Psoas muscle (tissue), 8 donors: Measurements from ENCODE around the gene PDCD5. TPM values are rescaled to one million over a fixed set of nuclear protein-coding genes. Genes with fewer than 3 reads are reported as not detected.

Experiments
- ATAC-seq, 4 donors: fragments of 200-7000 bp; cut with Tn5 transposase; one replicate each; pipeline ENCODE4 v1.9.1; 2020; ENCODE audit warnings: moderate library complexity in 3 of 4, mild to moderate bottlenecking in 2 of 4
- DNase-seq, 2 donors: peaks; one replicate each; pipeline ENCODE4 v3.0.0-alpha.2; 2020
- H3K27ac ChIP-seq: fragments of 200-600 bp; one replicate; pipeline ENCODE4 v1.8.0; 2022
- H3K27me3 ChIP-seq, 3 donors: fragments of 200-600 bp in 1 of 3; one replicate each; pipeline versions ENCODE4 v1.6.1 to v1.8.0; 2013 to 2022; ENCODE audit warnings: low read length in 2 of 3, mild to moderate bottlenecking in 2 of 3, moderate library complexity in 1 of 3; ENCODE audit not compliant: insufficient read depth in 3 of 3
- H3K36me3 ChIP-seq, 2 donors: fragments of 200-600 bp in 1 of 2; one replicate each; pipeline versions ENCODE4 v1.6.1 to v1.8.0; 2013 to 2022; ENCODE audit warnings: low read depth in 1 of 2, mild to moderate bottlenecking in 1 of 2, moderate library complexity in 1 of 2; ENCODE audit not compliant: insufficient read depth in 1 of 2
- H3K4me1 ChIP-seq: fragments of 200-600 bp; one replicate; pipeline ENCODE4 v1.8.0; 2022
- H3K4me3 ChIP-seq: fragments of 200-600 bp; one replicate; pipeline ENCODE4 v1.8.0; 2022; ENCODE audit warnings: mild to moderate bottlenecking
- H3K9me3 ChIP-seq: fragments of 200-600 bp; one replicate; pipeline ENCODE4 v1.8.0; 2022
- WGBS, 3 donors: extraction: QIAGEN DNeasy Blood & Tissue Kit; methylation state at CpG; one replicate each; pipeline versions ENCODE4 v1.1.6 to v1.1.7; 2013; 5-methylcytosine and 5-hydroxymethylcytosine counted together
- intact Hi-C, 2 donors: fragments of 100-400 bp; cut with DNase I; formaldehyde crosslinking; loops; one replicate each; pipeline versions ENCODE4 v1.11.0 to v1.14.2; 2022
- long read RNA-seq, 2 donors: library from polyadenylated mRNA; unstranded; transcript quantifications; one replicate each; pipeline ENCODE4 v2.0.0, GENCODE V29; 2021
- polyA plus RNA-seq, 3 donors: library from polyadenylated mRNA; stranded (reverse); fragments of 200-250 nt; gene quantifications; one replicate each; pipeline ENCODE4 v1.2.3, GENCODE V29; 2013
- total RNA-seq, 4 donors: library from RNA; stranded (reverse); fragmentation: NEBNext Ultra II Directional in 2 of 4; extraction: Animal tissue kit (Norgen Biotek cat#: 25700) in 2 of 4; gene quantifications; one replicate each; pipeline versions ENCODE4 v1.2.1 to v1.2.4, GENCODE V29; 2021 to 2023
- TF ChIP-seq, protein P1 (sequence below): fragments of 200-600 bp; IDR thresholded peaks from one replicate; pipeline ENCODE4 v1.8.0; 2022; ENCODE audit warnings: antibody characterized with exemption
- donor health status: healthy with polysubstance abuse.
- donor health status: DM: no; HTN: no; CAD: no; lungs with moderate emphysema.
- donor health status: Bipolar disorder and iron deficiency.
- donor health status: healthy.
- donor health status: DM: yes; HTN: yes; CAD: no.
- donor health status: DM: no; HTN: no; CAD: no.
- donor health status: DM: no; HTN: no; CAD: no.
- donor health status: DM: yes; HTN: yes; CAD: no.

Gene PDCD5, protein sequence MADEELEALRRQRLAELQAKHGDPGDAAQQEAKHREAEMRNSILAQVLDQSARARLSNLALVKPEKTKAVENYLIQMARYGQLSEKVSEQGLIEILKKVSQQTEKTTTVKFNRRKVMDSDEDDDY
- total RNA-seq (100 to 1,000 TPM in 2 of 4 donors, 10 to 100 TPM in 2; 86.5 to 173 (median 100) TPM), polyA plus RNA-seq (100 to 1,000 TPM; 112 to 186 (median 171) TPM)
- long read RNA-seq, donor 1, transcript PDCD5-205 (4 exons, 480 nt) = minor isoform, 14 of 74 reads
- long read RNA-seq, donor 1, transcript PDCD5-207 (6 exons, 699 nt) = major isoform, 55 of 74 reads
- long read RNA-seq, donor 1, partial matches to known transcripts = 2 of 74 reads
- long read RNA-seq, donor 1, other reads (novel, unspliced or antisense) = 2 of 74 reads
- long read RNA-seq, donor 2, transcript PDCD5-207 (6 exons, 699 nt) = major isoform, 38 of 62 reads
- long read RNA-seq, donor 2, transcript PDCD5-205 (4 exons, 480 nt) = minor isoform, 13 of 62 reads
- long read RNA-seq, donor 2, partial matches to known transcripts = 5 of 62 reads
- long read RNA-seq, donor 2, other reads (novel, unspliced or antisense) = 2 of 62 reads

GRCh38 chr19:32580901-32581704, at the start of gene PDCD5:
TSS of gene PDCD5 (plus strand) at chr19:32581190. CDS start at chr19:32581262, 72 bp downstream.
- WGBS, 3 donors = 0 to 1% (median 1%) methylated on average over 50 to 81 of the region's 81 CpGs
- intact Hi-C loops = loop anchor here in 1 of 2 donors (10.0 kb wide), 1 partner anchor 94 kb away; the partner anchor contains the start of genes ANKRD27 and RGS9BP
- peaks cover 10% of the 10 kb centered on the region for H3K4me1 ChIP-seq
- H3K36me3 ChIP-seq = peaks cover 0 to 39% of the 10 kb centered on the region in 2 donors
- H3K9me3 ChIP-seq = no peaks in the 10 kb centered on the region
- H3K4me3 ChIP-seq = peak within 1 kb of the TSS; percentile 94
- H3K27me3 ChIP-seq = no peaks in the 10 kb centered on the region
- TF ChIP-seq, protein P1, sequence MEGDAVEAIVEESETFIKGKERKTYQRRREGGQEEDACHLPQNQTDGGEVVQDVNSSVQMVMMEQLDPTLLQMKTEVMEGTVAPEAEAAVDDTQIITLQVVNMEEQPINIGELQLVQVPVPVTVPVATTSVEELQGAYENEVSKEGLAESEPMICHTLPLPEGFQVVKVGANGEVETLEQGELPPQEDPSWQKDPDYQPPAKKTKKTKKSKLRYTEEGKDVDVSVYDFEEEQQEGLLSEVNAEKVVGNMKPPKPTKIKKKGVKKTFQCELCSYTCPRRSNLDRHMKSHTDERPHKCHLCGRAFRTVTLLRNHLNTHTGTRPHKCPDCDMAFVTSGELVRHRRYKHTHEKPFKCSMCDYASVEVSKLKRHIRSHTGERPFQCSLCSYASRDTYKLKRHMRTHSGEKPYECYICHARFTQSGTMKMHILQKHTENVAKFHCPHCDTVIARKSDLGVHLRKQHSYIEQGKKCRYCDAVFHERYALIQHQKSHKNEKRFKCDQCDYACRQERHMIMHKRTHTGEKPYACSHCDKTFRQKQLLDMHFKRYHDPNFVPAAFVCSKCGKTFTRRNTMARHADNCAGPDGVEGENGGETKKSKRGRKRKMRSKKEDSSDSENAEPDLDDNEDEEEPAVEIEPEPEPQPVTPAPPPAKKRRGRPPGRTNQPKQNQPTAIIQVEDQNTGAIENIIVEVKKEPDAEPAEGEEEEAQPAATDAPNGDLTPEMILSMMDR = no peak
- H3K27ac ChIP-seq = peak within 1 kb of the TSS; percentile 82
- DNase-seq (peak; percentile 98 to 99), ATAC-seq (peak; percentile 99 to 100 (median 99))

DNA sequence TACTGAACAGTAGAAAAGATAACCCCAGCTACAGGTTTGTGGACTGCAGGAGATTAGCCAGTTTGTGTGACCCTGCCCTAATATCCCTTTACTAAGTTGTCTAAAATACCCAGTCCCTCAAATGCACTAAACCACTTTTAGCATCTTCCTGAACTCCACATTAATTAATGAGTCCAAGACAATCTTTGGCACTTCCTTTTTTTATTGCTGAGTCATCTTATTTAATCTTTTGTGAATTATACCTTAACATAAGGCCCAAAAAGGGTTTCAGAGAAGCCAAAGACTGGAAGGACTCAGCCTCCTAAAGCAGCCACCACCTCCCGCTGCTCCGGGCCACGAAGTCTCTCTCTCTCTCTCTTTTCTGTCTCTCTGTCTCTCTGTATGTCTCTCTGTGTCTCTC, 48.8 kb upstream of the PDCD5 start:
- DNase-seq = no peak
- no peak overlapping the region for H3K27ac ChIP-seq
- H3K4me3 ChIP-seq = no peak overlapping the region
- intact Hi-C loops = no loop called here
- TF ChIP-seq, protein P1 = no peak
- no peak for ATAC-seq
- H3K4me1 ChIP-seq = no peaks in the 10 kb centered on the region
- peaks cover 12% of the 10 kb centered on the region for H3K9me3 ChIP-seq
- no peaks in the 10 kb centered on the region for H3K27me3 ChIP-seq
- 92 to 97% (median 95%) methylated on average over 3 of the region's 3 CpGs for WGBS, 3 donors
- no peaks in the 10 kb centered on the region for H3K36me3 ChIP-seq

- ATAC-seq = no peak
- WGBS, 3 donors = 64 to 70% (median 67%) methylated on average over 5 of the region's 5 CpGs
These were observed 43.4 kb upstream of the PDCD5 start for GRCh38 chr19:32537580-32537979.

GRCh38 chr19:32539240-32539916, 41.6 kb upstream of the PDCD5 start:
- ATAC-seq (no peak), DNase-seq (no peak)
- TF ChIP-seq, protein P1 = no peak
- Histone ChIP-seq H3K4me1 (no peaks in the 10 kb centered on the region), H3K9me3 (peaks cover 1% of the 10 kb centered on the region), H3K4me3 (no peak overlapping the region), H3K27me3 (no peaks in the 10 kb centered on the region), H3K36me3 (no peaks in the 10 kb centered on the region), H3K27ac (no peak overlapping the region)
- 67 to 79% (median 78%) methylated on average over 12 of the region's 12 CpGs for WGBS, 3 donors
- intact Hi-C loops = no loop called here

More at GRCh38 chr19:32537580-32537979, 43.4 kb upstream of the PDCD5 start:
- H3K9me3 ChIP-seq = peaks cover 6% of the 10 kb centered on the region
- DNase-seq = no peak
- no peaks in the 10 kb centered on the region for H3K4me1 ChIP-seq
- H3K27me3 ChIP-seq = no peaks in the 10 kb centered on the region
- H3K27ac ChIP-seq = no peak overlapping the region
- intact Hi-C loops = no loop called here
- H3K4me3 ChIP-seq = no peak overlapping the region
- TF ChIP-seq, protein P1 = no peak
- no peaks in the 10 kb centered on the region for H3K36me3 ChIP-seq
